Choroid plexus epithelial cell (primary cell): ENCODE results near the gene ARHGAP12.
A peak's percentile ranks its signal among the peaks of the same experiment; 100 is the strongest.

Experiments used
- DNase-seq: peaks from one replicate; pipeline ENCODE4 v3.0.0-alpha.2; 2010; ENCODE audit warnings: low read depth
- H3K4me3 ChIP-seq: 2 replicates; pipeline ENCODE4 v1.5.1; 2011; ENCODE audit warnings: low read depth, mild to moderate bottlenecking, control low read depth, low read length, moderate library complexity
- TF ChIP-seq, protein P1 (sequence below): conservative IDR thresholded peaks from 2 replicates; pipeline ENCODE4 v1.5.1; 2011; ENCODE audit warnings: low read depth, mild to moderate bottlenecking, control low read depth, inconsistent platforms, low read length, moderate library complexity

Gene ARHGAP12

DNA sequence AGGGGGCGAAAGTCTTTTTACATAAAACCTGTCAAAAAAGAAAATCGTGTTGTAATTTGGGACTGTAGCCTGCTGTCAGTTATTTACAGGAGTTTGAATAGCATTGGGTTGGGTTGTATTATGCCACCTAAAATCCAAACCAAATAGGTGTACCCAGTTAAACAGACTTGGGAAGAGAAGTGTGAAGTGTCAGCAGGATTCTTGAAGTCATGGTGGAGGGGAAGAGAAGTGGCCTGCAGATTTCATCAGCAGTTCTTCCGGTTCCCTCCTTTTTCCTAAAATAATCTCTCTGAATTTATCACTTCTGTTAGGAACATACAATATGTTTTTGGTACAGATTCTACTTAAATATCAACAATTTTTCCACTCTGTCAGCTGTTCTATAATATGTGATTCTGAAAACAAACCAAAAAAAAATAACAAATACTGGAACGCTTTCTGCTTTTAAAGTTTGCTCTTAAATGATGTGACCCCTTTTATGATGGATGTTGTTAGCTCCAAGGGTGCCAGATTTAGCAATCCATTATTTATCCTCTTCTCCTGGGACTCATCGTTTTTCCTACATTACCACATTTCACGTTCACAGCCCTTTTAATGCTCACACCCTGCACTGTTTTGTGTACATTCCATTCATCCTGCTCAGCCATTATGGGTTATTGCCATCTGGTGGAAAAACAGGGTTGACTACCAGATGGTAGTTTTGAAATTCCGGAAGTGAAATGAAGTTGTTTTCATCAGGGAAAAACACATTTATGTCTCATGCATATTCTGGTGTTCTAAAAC, 18.7 kb upstream of the ARHGAP12 start:
- peak; percentile 96 for DNase-seq
- TF ChIP-seq, protein P1, sequence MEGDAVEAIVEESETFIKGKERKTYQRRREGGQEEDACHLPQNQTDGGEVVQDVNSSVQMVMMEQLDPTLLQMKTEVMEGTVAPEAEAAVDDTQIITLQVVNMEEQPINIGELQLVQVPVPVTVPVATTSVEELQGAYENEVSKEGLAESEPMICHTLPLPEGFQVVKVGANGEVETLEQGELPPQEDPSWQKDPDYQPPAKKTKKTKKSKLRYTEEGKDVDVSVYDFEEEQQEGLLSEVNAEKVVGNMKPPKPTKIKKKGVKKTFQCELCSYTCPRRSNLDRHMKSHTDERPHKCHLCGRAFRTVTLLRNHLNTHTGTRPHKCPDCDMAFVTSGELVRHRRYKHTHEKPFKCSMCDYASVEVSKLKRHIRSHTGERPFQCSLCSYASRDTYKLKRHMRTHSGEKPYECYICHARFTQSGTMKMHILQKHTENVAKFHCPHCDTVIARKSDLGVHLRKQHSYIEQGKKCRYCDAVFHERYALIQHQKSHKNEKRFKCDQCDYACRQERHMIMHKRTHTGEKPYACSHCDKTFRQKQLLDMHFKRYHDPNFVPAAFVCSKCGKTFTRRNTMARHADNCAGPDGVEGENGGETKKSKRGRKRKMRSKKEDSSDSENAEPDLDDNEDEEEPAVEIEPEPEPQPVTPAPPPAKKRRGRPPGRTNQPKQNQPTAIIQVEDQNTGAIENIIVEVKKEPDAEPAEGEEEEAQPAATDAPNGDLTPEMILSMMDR: peak; percentile 52
- peak overlapping the region; percentile 23 for H3K4me3 ChIP-seq

- TF ChIP-seq, protein P1: no peak
- no peak for DNase-seq
These were observed 16.8 kb upstream of the ARHGAP12 start for GRCh38 chr10:31945392-31945791.

DNA sequence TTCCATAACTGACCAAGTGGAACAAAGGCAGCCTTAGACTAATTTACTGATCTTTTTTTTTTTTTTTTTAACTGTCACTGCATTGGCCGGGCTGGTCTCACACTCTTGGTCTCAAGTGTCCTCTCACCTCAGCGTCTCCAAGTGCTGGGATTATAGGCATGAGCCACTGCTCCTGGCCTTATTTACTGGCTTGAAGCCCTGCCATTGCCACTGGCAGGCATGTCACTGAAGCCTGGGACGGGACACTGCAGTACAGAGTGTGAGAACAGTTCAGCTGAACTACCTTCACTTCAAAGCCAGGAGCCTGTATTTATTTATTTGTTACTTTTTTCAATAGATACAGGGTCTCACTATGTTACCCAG, 15.4 kb upstream of the ARHGAP12 start:
- no peak for DNase-seq
- no peak overlapping the region for H3K4me3 ChIP-seq
- TF ChIP-seq, protein P1: no peak

More at GRCh38 chr10:31945392-31945791, 16.8 kb upstream of the ARHGAP12 start:
- no peak overlapping the region for H3K4me3 ChIP-seq

- TF ChIP-seq, protein P1: no peak
- no peak overlapping the region for H3K4me3 ChIP-seq
These were observed 14.3 kb upstream of the ARHGAP12 start for GRCh38 chr10:31942892-31943291.

GRCh38 chr10:31942435-31942834, 13.8 kb upstream of the ARHGAP12 start:
- TF ChIP-seq, protein P1: no peak
- no peak overlapping the region for H3K4me3 ChIP-seq
- DNase-seq: no peak

More at GRCh38 chr10:31942892-31943291, 14.3 kb upstream of the ARHGAP12 start:
- peak; percentile 28 for DNase-seq

GRCh38 chr10:31940839-31941653, 12.4 kb upstream of the ARHGAP12 start:
- peak; percentile 91 for DNase-seq
- TF ChIP-seq, protein P1: no peak
- H3K4me3 ChIP-seq: no peak overlapping the region
